H9 (cell line): ENCODE data around the gene MECR. TPM values are rescaled to one million over a fixed set of nuclear protein-coding genes. Genes with fewer than 3 reads are reported as not detected.

Source experiments
- DNase-seq: peaks from one replicate; pipeline ENCODE4 v3.0.0-alpha.2; 2017
- H2AFZ ChIP-seq: one replicate; pipeline ENCODE4 v1.6.1; 2013; ENCODE audit warnings: mild to moderate bottlenecking, low read length, control low read depth, moderate library complexity
- H2AK5ac ChIP-seq: 2 replicates; pipeline ENCODE4 v1.6.1; 2013; ENCODE audit warnings: low read length, control low read depth, mixed read lengths; ENCODE audit not compliant: insufficient read length
- H2BK120ac ChIP-seq: one replicate; pipeline ENCODE4 v1.6.1; 2013; ENCODE audit warnings: low read depth, mild to moderate bottlenecking, low read length, control low read depth, inconsistent platforms; ENCODE audit not compliant: poor library complexity, severe bottlenecking
- H2BK12ac ChIP-seq: 2 replicates; pipeline ENCODE4 v1.6.1; 2013; ENCODE audit warnings: low read length, control low read depth, mixed read lengths, low read depth; ENCODE audit not compliant: insufficient read length
- H2BK15ac ChIP-seq: 2 replicates; pipeline ENCODE4 v1.6.1; 2013; ENCODE audit warnings: low read depth, low read length, control low read depth
- H2BK20ac ChIP-seq: one replicate; pipeline ENCODE4 v1.6.1; 2013; ENCODE audit warnings: low read depth, mild to moderate bottlenecking, low read length, control low read depth, inconsistent platforms; ENCODE audit not compliant: poor library complexity, severe bottlenecking
- H2BK5ac ChIP-seq: 2 replicates; pipeline ENCODE4 v1.6.1; 2013; ENCODE audit warnings: low read length, control low read depth, mixed read lengths; ENCODE audit not compliant: insufficient read length
- H3K14ac ChIP-seq: 2 replicates; pipeline ENCODE4 v1.6.1; 2013; ENCODE audit warnings: low read length, control low read depth; ENCODE audit not compliant: insufficient read depth
- H3K18ac ChIP-seq: 2 replicates; pipeline ENCODE4 v1.6.1; 2013; ENCODE audit warnings: low read depth, mild to moderate bottlenecking, mixed read lengths, low read length, control low read depth; ENCODE audit not compliant: insufficient read length
- H3K23ac ChIP-seq: 2 replicates; pipeline ENCODE4 v1.6.1; 2013; ENCODE audit warnings: low read length, control low read depth, mixed read lengths, low read depth; ENCODE audit not compliant: insufficient read length
- H3K23me2 ChIP-seq: 2 replicates; pipeline ENCODE4 v1.6.1; 2013; ENCODE audit warnings: low read depth, mild to moderate bottlenecking, mixed read lengths, low read length, control low read depth; ENCODE audit not compliant: insufficient read length, poor library complexity, severe bottlenecking
- H3K27ac ChIP-seq: 2 replicates; pipeline ENCODE4 v1.5.1; 2013; ENCODE audit warnings: low read length, control low read depth, mixed read lengths, low read depth; ENCODE audit not compliant: insufficient read length
- H3K27me3 ChIP-seq: 2 replicates; pipeline ENCODE4 v1.6.1; 2013; ENCODE audit warnings: low read length, control low read depth, inconsistent platforms; ENCODE audit not compliant: insufficient read depth
- H3K4ac ChIP-seq: 2 replicates; pipeline ENCODE4 v1.6.1; 2013; ENCODE audit warnings: low read depth, mild to moderate bottlenecking, control low read depth, inconsistent platforms, low read length, moderate library complexity
- H3K4me1 ChIP-seq: 2 replicates; pipeline ENCODE4 v1.6.1; 2013; ENCODE audit warnings: low read length, control low read depth, inconsistent platforms; ENCODE audit not compliant: insufficient read depth
- H3K4me2 ChIP-seq: 2 replicates; pipeline ENCODE4 v1.6.1; 2013; ENCODE audit warnings: low read length, control low read depth, mixed read lengths; ENCODE audit not compliant: insufficient read length, insufficient read depth
- H3K56ac ChIP-seq: 2 replicates; pipeline ENCODE4 v1.6.1; 2013; ENCODE audit warnings: low read depth, mild to moderate bottlenecking, mixed read lengths, low read length, control low read depth; ENCODE audit not compliant: insufficient read length
- H3K79me1 ChIP-seq: 2 replicates; pipeline ENCODE4 v1.6.1; 2013; ENCODE audit warnings: low read depth, mild to moderate bottlenecking, moderate library complexity, low read length, control low read depth, inconsistent platforms; ENCODE audit not compliant: insufficient read depth, poor library complexity, severe bottlenecking
- H3K79me2 ChIP-seq: 2 replicates; pipeline ENCODE4 v1.6.1; 2013; ENCODE audit warnings: low read length, control low read depth, inconsistent platforms; ENCODE audit not compliant: insufficient read depth
- H3K9ac ChIP-seq: 2 replicates; pipeline ENCODE4 v1.6.1; 2013; ENCODE audit warnings: low read length, control low read depth, mixed read lengths; ENCODE audit not compliant: insufficient read length; ENCODE audit errors: extremely low read depth
- H3K9me3 ChIP-seq: one replicate; pipeline ENCODE4 v1.6.1; 2013; ENCODE audit warnings: low read depth, low read length, inconsistent platforms; ENCODE audit not compliant: control insufficient read depth
- H3T11ph ChIP-seq: one replicate; pipeline ENCODE4 v1.6.1; 2013; ENCODE audit warnings: mild to moderate bottlenecking, low read length, control low read depth, inconsistent platforms
- H4K20me1 ChIP-seq: one replicate; pipeline ENCODE4 v1.6.1; 2013; ENCODE audit not compliant: control insufficient read depth, insufficient read length, insufficient read depth
- H4K5ac ChIP-seq: 2 replicates; pipeline ENCODE4 v1.6.1; 2013; ENCODE audit warnings: low read depth, mild to moderate bottlenecking, mixed read lengths, low read length, control low read depth; ENCODE audit not compliant: insufficient read length
- H4K8ac ChIP-seq: replicated peaks from 2 replicates; pipeline ENCODE4 v1.6.1; 2013; ENCODE audit warnings: low read length, control low read depth, mixed read lengths, low read depth; ENCODE audit not compliant: insufficient read length
- H4K91ac ChIP-seq: 2 replicates; pipeline ENCODE4 v1.6.1; 2013; ENCODE audit warnings: low read depth, mild to moderate bottlenecking, moderate library complexity, mixed read lengths, low read length, control low read depth; ENCODE audit not compliant: insufficient read length
- H3K27ac Mint-ChIP-seq, 3 experiments: 2 replicates in 2 of 3; 3 replicates in 1 of 3; pipeline ENCODE4 v1.8.0; 2020 to 2021; ENCODE audit warnings: mixed read lengths in 3 of 3, mild to moderate bottlenecking in 1 of 3, moderate library complexity in 1 of 3
- H3K27me3 Mint-ChIP-seq: 2 replicates; pipeline ENCODE4 v1.8.0; 2021; ENCODE audit warnings: low read depth, mild to moderate bottlenecking, moderate library complexity, mixed read lengths
- H3K36me3 Mint-ChIP-seq, 3 experiments: 2 replicates in 2 of 3; 3 replicates in 1 of 3; pipeline ENCODE4 v1.8.0; 2020 to 2021; ENCODE audit warnings: low read depth in 3 of 3, mixed read lengths in 3 of 3; ENCODE audit not compliant: insufficient read depth in 1 of 3
- H3K4me1 Mint-ChIP-seq, 2 experiments: 2 replicates each; pipeline ENCODE4 v1.8.0; 2020; ENCODE audit warnings: mixed read lengths in 2 of 2
- H3K4me3 Mint-ChIP-seq, 2 experiments: 2 replicates in 1 of 2; 3 replicates in 1 of 2; pipeline ENCODE4 v1.8.0; 2020 to 2021; ENCODE audit warnings: mild to moderate bottlenecking in 2 of 2, mixed read lengths in 2 of 2, moderate library complexity in 1 of 2
- H3K9me3 Mint-ChIP-seq, 2 experiments: 2 replicates in 1 of 2; 3 replicates in 1 of 2; pipeline ENCODE4 v1.8.0; 2020; ENCODE audit warnings: mild to moderate bottlenecking in 2 of 2, mixed read lengths in 2 of 2, moderate library complexity in 1 of 2
- WGBS: extraction: QIAGEN DNeasy Blood & Tissue Kit; methylation state at CpG from one replicate; pipeline ENCODE4 v1.1.7; 2013; ENCODE audit warnings: missing lambda C conversion rate, low lambda C conversion rate, mixed read lengths; ENCODE audit not compliant: insufficient read length; ENCODE audit errors: extremely low coverage; 5-methylcytosine and 5-hydroxymethylcytosine counted together
- total RNA-seq: library from RNA; stranded (reverse); gene quantifications from 2 replicates; pipeline ENCODE4 v1.2.1, GENCODE V29; 2021
- TF ChIP-seq, protein P1 (sequence below): fragments of 200-600 bp; sonication (generic); conservative IDR thresholded peaks from 3 replicates; pipeline ENCODE4 v1.8.0; 2021; ENCODE audit warnings: antibody characterized with exemption, mild to moderate bottlenecking

Gene MECR
- total RNA-seq, 1 experiment from 2014 or later = 30.9 TPM

DNA sequence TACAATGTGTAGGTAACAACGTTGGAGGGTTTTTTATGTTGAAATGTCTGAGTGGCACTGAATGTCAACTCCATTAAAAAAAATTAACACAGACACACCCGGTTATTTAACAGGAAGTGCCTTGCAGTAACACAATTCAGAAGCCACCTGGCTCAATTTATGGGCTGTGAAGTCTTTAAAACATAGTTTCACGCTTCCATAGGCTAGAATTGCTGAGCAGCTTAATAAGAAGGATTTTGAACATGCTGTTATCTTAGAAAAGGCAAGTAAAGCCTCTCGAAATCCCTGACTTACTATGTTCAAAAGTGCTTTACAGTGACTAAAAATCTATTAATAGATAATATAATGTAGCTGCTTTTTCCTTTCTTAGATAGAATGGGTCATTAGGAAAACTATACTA is 68.7 kb downstream of the MECR start:
- no peaks in the 10 kb centered on the region for H3K23me2 ChIP-seq
- H3K27me3 ChIP-seq = no peaks in the 10 kb centered on the region
- Mint-ChIP-seq H3K9me3 (no peaks in the 10 kb centered on the region; a peak in 1 of 5 replicates), H3K36me3 (peaks cover 25 to 50% (median 37%) of the 10 kb centered on the region in 3 experiments; a peak in 6 of 7 replicates), H3K4me1 (peaks cover 50 to 52% of the 10 kb centered on the region in 2 experiments), H3K4me3 (no peak overlapping the region), H3K27ac (peak overlapping the region in 1 of 3 experiments; percentile 48; a peak in 1 of 7 replicates), H3K27me3 (no peaks in the 10 kb centered on the region)
- TF ChIP-seq, protein P1, sequence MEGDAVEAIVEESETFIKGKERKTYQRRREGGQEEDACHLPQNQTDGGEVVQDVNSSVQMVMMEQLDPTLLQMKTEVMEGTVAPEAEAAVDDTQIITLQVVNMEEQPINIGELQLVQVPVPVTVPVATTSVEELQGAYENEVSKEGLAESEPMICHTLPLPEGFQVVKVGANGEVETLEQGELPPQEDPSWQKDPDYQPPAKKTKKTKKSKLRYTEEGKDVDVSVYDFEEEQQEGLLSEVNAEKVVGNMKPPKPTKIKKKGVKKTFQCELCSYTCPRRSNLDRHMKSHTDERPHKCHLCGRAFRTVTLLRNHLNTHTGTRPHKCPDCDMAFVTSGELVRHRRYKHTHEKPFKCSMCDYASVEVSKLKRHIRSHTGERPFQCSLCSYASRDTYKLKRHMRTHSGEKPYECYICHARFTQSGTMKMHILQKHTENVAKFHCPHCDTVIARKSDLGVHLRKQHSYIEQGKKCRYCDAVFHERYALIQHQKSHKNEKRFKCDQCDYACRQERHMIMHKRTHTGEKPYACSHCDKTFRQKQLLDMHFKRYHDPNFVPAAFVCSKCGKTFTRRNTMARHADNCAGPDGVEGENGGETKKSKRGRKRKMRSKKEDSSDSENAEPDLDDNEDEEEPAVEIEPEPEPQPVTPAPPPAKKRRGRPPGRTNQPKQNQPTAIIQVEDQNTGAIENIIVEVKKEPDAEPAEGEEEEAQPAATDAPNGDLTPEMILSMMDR = no peak
- no peak overlapping the region for H4K91ac ChIP-seq
- no peak overlapping the region for H2BK15ac ChIP-seq
- peaks cover 2% of the 10 kb centered on the region for H4K20me1 ChIP-seq
- no peak overlapping the region for H3K23ac ChIP-seq
- no peak overlapping the region for H4K5ac ChIP-seq
- H3T11ph ChIP-seq = no peak overlapping the region
- H3K27ac ChIP-seq = no peak overlapping the region
- no peak overlapping the region for H2AFZ ChIP-seq
- H3K79me2 ChIP-seq = peaks cover 5% of the 10 kb centered on the region; the same call in 1 of the 2 replicates
- no CpG with 5 or more reads among the region's 4 CpGs for WGBS
- no peak overlapping the region for H3K18ac ChIP-seq
- no peak overlapping the region for H3K9ac ChIP-seq
- no peaks in the 10 kb centered on the region for H3K79me1 ChIP-seq
- no peak overlapping the region for H2BK12ac ChIP-seq
- no peak overlapping the region for H2BK120ac ChIP-seq
- no peak overlapping the region for H2BK5ac ChIP-seq
- no peak overlapping the region for H4K8ac ChIP-seq
- H3K9me3 ChIP-seq = no peaks in the 10 kb centered on the region
- no peak overlapping the region for H2BK20ac ChIP-seq
- H3K4me2 ChIP-seq = no peak overlapping the region
- no peak overlapping the region for H2AK5ac ChIP-seq
- DNase-seq = no peak
- no peak overlapping the region for H3K56ac ChIP-seq
- peaks cover 26% of the 10 kb centered on the region for H3K4me1 ChIP-seq
- no peak overlapping the region for H3K4ac ChIP-seq
- H3K14ac ChIP-seq = no peak overlapping the region
